Measurements from ENCODE around the gene HDX.
"Not testable (repeated sequence)": the region's sequence is repeated elsewhere in the genome, so short reads cannot be mapped to it uniquely, and the experiment has no call there.

The HDX gene

GRCh38 chrX:84501798-84502628 lies at the start of gene HDX (continued):
- TF ChIP-seq PBX3 (CRISPR knock-in tag; IDR thresholded peaks at IDR 0.05) (peak; percentile 98), ZNF133 (tag by site-specific recombination; IDR thresholded peaks at IDR 0.05) (no peak), ZNF521 (tag by site-specific recombination; IDR thresholded peaks at IDR 0.05) (no peak), HOXD13 (CRISPR knock-in tag; IDR thresholded peaks at IDR 0.05; ENCODE audit: borderline replicate concordance) (peak; percentile 95), IKZF3 (tag by site-specific recombination; IDR thresholded peaks at IDR 0.05) (no peak), KLF9 (tag by site-specific recombination; IDR thresholded peaks at IDR 0.05; ENCODE audit: low read depth) (no peak), MEIS1 (CRISPR knock-in tag; IDR thresholded peaks at IDR 0.05; ENCODE audit: borderline replicate concordance) (peak; percentile 79), ZNF184 (tag by site-specific recombination; IDR thresholded peaks at IDR 0.05) (no peak)

GRCh38 chrX:84541315-84541714 lies 39.1 kb upstream of the HDX start:
- TF ChIP-seq SETDB1 (IDR thresholded peaks at IDR 0.05; ENCODE audit: insufficient read length, low read length) (peak; percentile 32), TRIM28 (IDR thresholded peaks at IDR 0.05; ENCODE audit: borderline replicate concordance, low read length) (peak; percentile 43; the same call in 1 of the 2 replicates)
- CTCF ChIA-PET; H3K9me3 ChIP-seq (ENCODE audit: control insufficient read depth, insufficient read depth, low read depth, low read length); H3K4me3 ChIP-seq (ENCODE audit: low read depth, low read length); H3K36me3 ChIP-seq (ENCODE audit: control insufficient read depth in 2 of 2, insufficient read depth in 1 of 2, low read length in 2 of 2); H3K27ac ChIP-seq (ENCODE audit: extremely low read depth, low read depth, low read length); H3K4me1 ChIP-seq (ENCODE audit: control insufficient read depth, insufficient read depth, low read length); POLR2A ChIA-PET: not testable (repeated sequence)

GRCh38 chrX:84537627-84538026 lies 35.4 kb upstream of the HDX start:
- H3K9me3 ChIP-seq (ENCODE audit: control insufficient read depth, insufficient read depth, low read depth, low read length); CTCF ChIA-PET; H3K4me1 ChIP-seq (ENCODE audit: control insufficient read depth, insufficient read depth, low read length); H3K4me3 ChIP-seq (ENCODE audit: low read depth, low read length); H3K27ac ChIP-seq (ENCODE audit: extremely low read depth, low read depth, low read length); POLR2A ChIA-PET; H3K36me3 ChIP-seq (ENCODE audit: control insufficient read depth in 2 of 2, insufficient read depth in 1 of 2, low read length in 2 of 2): not testable (repeated sequence)
- TF ChIP-seq ZNF280D (tag by site-specific recombination; IDR thresholded peaks at IDR 0.05) (peak; percentile 78; the same call in 1 of the 2 replicates), ZNF146 (tag by site-specific recombination; IDR thresholded peaks at IDR 0.05) (peak; percentile 65)

- peaks cover 8% of the 10 kb centered on the region for H3K9me3 ChIP-seq (ENCODE audit: control insufficient read depth, insufficient read depth, low read depth, low read length)
- ChIA-PET POLR2A (no interaction called here), CTCF (interaction anchor here (0.6 to 0.7 kb wide), 2 partner anchors 148 to 1072 kb away, joined by 3 to 4 read pairs; no protein-coding TSS in a partner anchor)
- no peak overlapping the region for H3K4me3 ChIP-seq (ENCODE audit: low read depth, low read length)
- H3K27ac ChIP-seq (ENCODE audit: extremely low read depth, low read depth, low read length) = no peak overlapping the region
- H3K36me3 ChIP-seq (ENCODE audit: control insufficient read depth in 2 of 2, insufficient read depth in 1 of 2, low read length in 2 of 2) = no peaks in the 10 kb centered on the region
- H3K4me1 ChIP-seq (ENCODE audit: control insufficient read depth, insufficient read depth, low read length) = no peaks in the 10 kb centered on the region
- TF ChIP-seq ZIC2 (tag by site-specific recombination; IDR thresholded peaks at IDR 0.05) = no peak
- TF ChIP-seq ZNF362 (tag by site-specific recombination; IDR thresholded peaks at IDR 0.05) = no peak
- no peak for TF ChIP-seq ZNF692 (tag by site-specific recombination; IDR thresholded peaks at IDR 0.05)
- TF ChIP-seq ZNF837 (tag by site-specific recombination; IDR thresholded peaks at IDR 0.05) = no peak
- TF ChIP-seq ZNF202 (tag by site-specific recombination; IDR thresholded peaks at IDR 0.05; ENCODE audit: borderline replicate concordance) = no peak
- TF ChIP-seq ZNF157 (tag by site-specific recombination; IDR thresholded peaks at IDR 0.05) = no peak
- no peak for TF ChIP-seq YY1 (tag by site-specific recombination; IDR thresholded peaks at IDR 0.05)
- no peak for TF ChIP-seq ZNF548 (tag by site-specific recombination; IDR thresholded peaks at IDR 0.05)
- no peak for TF ChIP-seq ZNF521 (tag by site-specific recombination; IDR thresholded peaks at IDR 0.05)
- no peak for TF ChIP-seq REPIN1 (tag by site-specific recombination; IDR thresholded peaks at IDR 0.05; ENCODE audit: low read depth)
- TF ChIP-seq ZNF114 (tag by site-specific recombination; IDR thresholded peaks at IDR 0.05) = no peak
- no peak for TF ChIP-seq ZNF544 (tag by site-specific recombination; IDR thresholded peaks at IDR 0.05)
- no peak for TF ChIP-seq TRIM28 (IDR thresholded peaks at IDR 0.05; ENCODE audit: borderline replicate concordance, low read length)
- TF ChIP-seq ZNF266 (tag by site-specific recombination; IDR thresholded peaks at IDR 0.05; ENCODE audit: low read depth) = no peak
Observed at GRCh38 chrX:84488426-84488825, 13.8 kb downstream of the HDX start.
